Measurements from ENCODE around the gene ERCC1.

DNA sequence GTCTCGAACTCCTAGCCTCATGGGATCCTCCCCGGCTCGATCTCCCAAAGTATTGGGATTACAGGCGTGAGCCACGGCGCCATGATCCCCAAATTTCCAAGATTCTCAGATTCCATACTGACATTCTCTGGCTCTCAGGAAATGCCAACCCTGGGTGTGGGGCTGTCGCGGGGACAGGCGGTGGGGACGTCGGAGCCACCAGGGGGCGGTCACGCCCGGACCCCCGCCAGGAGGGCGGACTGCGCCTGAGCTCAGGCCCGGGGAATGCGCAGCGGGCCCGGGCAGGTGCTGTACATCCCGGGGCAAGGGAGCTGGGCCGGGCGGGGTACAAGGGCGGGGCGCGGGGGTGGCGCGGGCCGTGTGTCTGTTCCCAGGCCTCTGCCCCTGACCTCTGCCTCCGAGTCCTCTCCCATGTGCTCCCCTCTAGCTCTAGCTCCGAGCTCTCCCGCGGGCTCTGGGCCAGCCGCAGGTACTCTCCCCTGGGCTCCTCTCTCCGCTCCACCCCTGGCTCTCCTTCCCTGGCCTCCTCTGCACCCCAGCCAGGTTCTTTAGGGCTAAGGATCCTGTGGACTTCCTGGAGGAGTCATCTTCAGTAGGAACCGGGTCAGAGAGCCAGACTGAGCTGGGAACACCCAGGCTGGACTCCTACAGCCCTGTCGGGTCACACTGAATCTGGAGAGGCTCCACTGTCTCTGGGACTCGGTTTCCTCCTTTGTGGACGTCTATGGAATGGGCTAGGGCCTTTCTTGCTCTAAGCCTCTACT lies 21.2 kb downstream of the ERCC1 start:
- TF ChIP-seq, protein P1, sequence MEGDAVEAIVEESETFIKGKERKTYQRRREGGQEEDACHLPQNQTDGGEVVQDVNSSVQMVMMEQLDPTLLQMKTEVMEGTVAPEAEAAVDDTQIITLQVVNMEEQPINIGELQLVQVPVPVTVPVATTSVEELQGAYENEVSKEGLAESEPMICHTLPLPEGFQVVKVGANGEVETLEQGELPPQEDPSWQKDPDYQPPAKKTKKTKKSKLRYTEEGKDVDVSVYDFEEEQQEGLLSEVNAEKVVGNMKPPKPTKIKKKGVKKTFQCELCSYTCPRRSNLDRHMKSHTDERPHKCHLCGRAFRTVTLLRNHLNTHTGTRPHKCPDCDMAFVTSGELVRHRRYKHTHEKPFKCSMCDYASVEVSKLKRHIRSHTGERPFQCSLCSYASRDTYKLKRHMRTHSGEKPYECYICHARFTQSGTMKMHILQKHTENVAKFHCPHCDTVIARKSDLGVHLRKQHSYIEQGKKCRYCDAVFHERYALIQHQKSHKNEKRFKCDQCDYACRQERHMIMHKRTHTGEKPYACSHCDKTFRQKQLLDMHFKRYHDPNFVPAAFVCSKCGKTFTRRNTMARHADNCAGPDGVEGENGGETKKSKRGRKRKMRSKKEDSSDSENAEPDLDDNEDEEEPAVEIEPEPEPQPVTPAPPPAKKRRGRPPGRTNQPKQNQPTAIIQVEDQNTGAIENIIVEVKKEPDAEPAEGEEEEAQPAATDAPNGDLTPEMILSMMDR (IDR thresholded peaks at IDR 0.05; ENCODE audit: low read depth, low read length) = peak; percentile 89
- TF ChIP-seq EZH2phosphoT487 (IDR thresholded peaks at IDR 0.05; ENCODE audit: low read depth) = no peak
